Measurements from ENCODE around the gene STAT2. TPM values are rescaled to one million over a fixed set of nuclear protein-coding genes. Genes with fewer than 3 reads are reported as not detected.

The STAT2 gene
- total and polyA plus RNA-seq, 2 experiments from 2014 or later, result 15.6 to 67.9 TPM

DNA sequence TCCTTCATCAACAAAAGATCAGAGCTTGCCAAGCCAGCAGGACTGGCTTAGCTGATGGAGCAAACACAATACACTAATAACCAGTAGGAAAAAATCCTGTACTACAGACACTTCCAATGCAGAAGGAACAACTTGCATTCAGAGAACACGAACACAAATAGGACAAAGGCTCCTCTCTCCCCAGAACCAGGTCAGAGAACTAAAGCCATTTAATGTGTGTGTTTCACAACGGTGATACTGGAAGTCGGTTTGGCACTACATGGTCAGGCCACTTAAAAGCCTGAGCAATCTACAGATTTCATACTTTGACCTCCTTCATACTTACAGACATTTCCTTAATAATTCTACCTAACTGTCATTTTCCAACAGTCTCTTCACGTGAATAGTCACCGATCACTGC is 66.1 kb downstream of the STAT2 start (continued):
- TF ChIP-seq, protein P1, sequence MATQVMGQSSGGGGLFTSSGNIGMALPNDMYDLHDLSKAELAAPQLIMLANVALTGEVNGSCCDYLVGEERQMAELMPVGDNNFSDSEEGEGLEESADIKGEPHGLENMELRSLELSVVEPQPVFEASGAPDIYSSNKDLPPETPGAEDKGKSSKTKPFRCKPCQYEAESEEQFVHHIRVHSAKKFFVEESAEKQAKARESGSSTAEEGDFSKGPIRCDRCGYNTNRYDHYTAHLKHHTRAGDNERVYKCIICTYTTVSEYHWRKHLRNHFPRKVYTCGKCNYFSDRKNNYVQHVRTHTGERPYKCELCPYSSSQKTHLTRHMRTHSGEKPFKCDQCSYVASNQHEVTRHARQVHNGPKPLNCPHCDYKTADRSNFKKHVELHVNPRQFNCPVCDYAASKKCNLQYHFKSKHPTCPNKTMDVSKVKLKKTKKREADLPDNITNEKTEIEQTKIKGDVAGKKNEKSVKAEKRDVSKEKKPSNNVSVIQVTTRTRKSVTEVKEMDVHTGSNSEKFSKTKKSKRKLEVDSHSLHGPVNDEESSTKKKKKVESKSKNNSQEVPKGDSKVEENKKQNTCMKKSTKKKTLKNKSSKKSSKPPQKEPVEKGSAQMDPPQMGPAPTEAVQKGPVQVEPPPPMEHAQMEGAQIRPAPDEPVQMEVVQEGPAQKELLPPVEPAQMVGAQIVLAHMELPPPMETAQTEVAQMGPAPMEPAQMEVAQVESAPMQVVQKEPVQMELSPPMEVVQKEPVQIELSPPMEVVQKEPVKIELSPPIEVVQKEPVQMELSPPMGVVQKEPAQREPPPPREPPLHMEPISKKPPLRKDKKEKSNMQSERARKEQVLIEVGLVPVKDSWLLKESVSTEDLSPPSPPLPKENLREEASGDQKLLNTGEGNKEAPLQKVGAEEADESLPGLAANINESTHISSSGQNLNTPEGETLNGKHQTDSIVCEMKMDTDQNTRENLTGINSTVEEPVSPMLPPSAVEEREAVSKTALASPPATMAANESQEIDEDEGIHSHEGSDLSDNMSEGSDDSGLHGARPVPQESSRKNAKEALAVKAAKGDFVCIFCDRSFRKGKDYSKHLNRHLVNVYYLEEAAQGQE (IDR thresholded peaks at IDR 0.05; ENCODE audit: unreplicated experiment), result no peak
- TF ChIP-seq CTCF (conservative IDR thresholded peaks at IDR 0.05; ENCODE audit: low read depth in 2 of 2), result no peak

Small RNAs within 50 kb of the gene (small RNA-seq; reads per million reads assigned to genes)
- gene RNU7-40P (ENCODE audit: low replicate concordance), result 0.07 reads per million

Other genes starting within 250 kb of the STAT2 start
- gene RPL41, start 243.5 kb downstream of the STAT2 start, total RNA-seq (2014; rRNA removed; shearing (Covaris generic)), result 1,633 and 2,039 TPM in 2 replicates
- 3,858 and 3,875 TPM in 2 replicates for gene RPL41, start 243.5 kb downstream of the STAT2 start, polyA plus RNA-seq (2016; fragmentation: Nextera tagmentation; extraction: Ambion mirVana)
- gene ZC3H10, start 241.8 kb downstream of the STAT2 start, total RNA-seq (2014; rRNA removed; shearing (Covaris generic)), result 4.2 and 5.4 TPM in 2 replicates
- 2.2 and 2.7 TPM in 2 replicates for gene ZC3H10, start 241.8 kb downstream of the STAT2 start, polyA plus RNA-seq (2016; fragmentation: Nextera tagmentation; extraction: Ambion mirVana)
- gene ESYT1, start 231.8 kb downstream of the STAT2 start, total RNA-seq (2014; rRNA removed; shearing (Covaris generic)), result 97.2 and 142 TPM in 2 replicates
- gene ESYT1, start 231.8 kb downstream of the STAT2 start, polyA plus RNA-seq (2016; fragmentation: Nextera tagmentation; extraction: Ambion mirVana), result 23.3 and 26.2 TPM in 2 replicates
- gene MYL6B, start 207.5 kb downstream of the STAT2 start, total RNA-seq (2014; rRNA removed; shearing (Covaris generic)), result 96.9 and 103 TPM in 2 replicates
- gene MYL6B, start 207.5 kb downstream of the STAT2 start, polyA plus RNA-seq (2016; fragmentation: Nextera tagmentation; extraction: Ambion mirVana), result 164 and 170 TPM in 2 replicates
- gene MYL6, start 201.7 kb downstream of the STAT2 start, total RNA-seq (2014; rRNA removed; shearing (Covaris generic)), result 1,092 and 1,271 TPM in 2 replicates
- 1,545 and 1,548 TPM in 2 replicates for gene MYL6, start 201.7 kb downstream of the STAT2 start, polyA plus RNA-seq (2016; fragmentation: Nextera tagmentation; extraction: Ambion mirVana)
- 40.4 and 44.5 TPM in 2 replicates for gene SMARCC2, start 170.6 kb downstream of the STAT2 start, total RNA-seq (2014; rRNA removed; shearing (Covaris generic))
- 52.1 and 68.3 TPM in 2 replicates for gene SMARCC2, start 170.6 kb downstream of the STAT2 start, polyA plus RNA-seq (2016; fragmentation: Nextera tagmentation; extraction: Ambion mirVana)
- 68.2 and 77.1 TPM in 2 replicates for gene RNF41, start 138.2 kb downstream of the STAT2 start, total RNA-seq (2014; rRNA removed; shearing (Covaris generic))
- gene RNF41, start 138.2 kb downstream of the STAT2 start, polyA plus RNA-seq (2016; fragmentation: Nextera tagmentation; extraction: Ambion mirVana), result 14.8 and 15.3 TPM in 2 replicates
- gene NABP2, start 135.8 kb downstream of the STAT2 start, total RNA-seq (2014; rRNA removed; shearing (Covaris generic)), result 25.5 and 31.6 TPM in 2 replicates
- gene NABP2, start 135.8 kb downstream of the STAT2 start, polyA plus RNA-seq (2016; fragmentation: Nextera tagmentation; extraction: Ambion mirVana), result 24.9 and 27.8 TPM in 2 replicates
- gene SLC39A5, start 130.1 kb downstream of the STAT2 start, total RNA-seq (2014; rRNA removed; shearing (Covaris generic)), result 0.59 and 4.5 TPM in 2 replicates
- 0.29 and 0.63 TPM in 2 replicates for gene SLC39A5, start 130.1 kb downstream of the STAT2 start, polyA plus RNA-seq (2016; fragmentation: Nextera tagmentation; extraction: Ambion mirVana)
- 25.2 and 25.6 TPM in 2 replicates for gene ANKRD52, start 101.7 kb downstream of the STAT2 start, total RNA-seq (2014; rRNA removed; shearing (Covaris generic))
- gene ANKRD52, start 101.7 kb downstream of the STAT2 start, polyA plus RNA-seq (2016; fragmentation: Nextera tagmentation; extraction: Ambion mirVana), result 16.2 and 20.3 TPM in 2 replicates
- 15.2 and 17.8 TPM in 2 replicates for gene COQ10A, start 93.2 kb downstream of the STAT2 start, total RNA-seq (2014; rRNA removed; shearing (Covaris generic))
- gene COQ10A, start 93.2 kb downstream of the STAT2 start, polyA plus RNA-seq (2016; fragmentation: Nextera tagmentation; extraction: Ambion mirVana), result 12.0 and 12.8 TPM in 2 replicates
- 163 and 166 TPM in 2 replicates for gene CS, start 59.8 kb downstream of the STAT2 start, total RNA-seq (2014; rRNA removed; shearing (Covaris generic))
- gene CS, start 59.8 kb downstream of the STAT2 start, polyA plus RNA-seq (2016; fragmentation: Nextera tagmentation; extraction: Ambion mirVana), result 54.5 and 63.3 TPM in 2 replicates
- gene CNPY2, start 44.1 kb downstream of the STAT2 start, total RNA-seq (2014; rRNA removed; shearing (Covaris generic)), result 107 and 119 TPM in 2 replicates
- gene CNPY2, start 44.1 kb downstream of the STAT2 start, polyA plus RNA-seq (2016; fragmentation: Nextera tagmentation; extraction: Ambion mirVana), result 316 and 317 TPM in 2 replicates
- gene PAN2, start 26.1 kb downstream of the STAT2 start, total RNA-seq (2014; rRNA removed; shearing (Covaris generic)), result 27.2 and 35.7 TPM in 2 replicates
- 9.1 and 11.5 TPM in 2 replicates for gene PAN2, start 26.1 kb downstream of the STAT2 start, polyA plus RNA-seq (2016; fragmentation: Nextera tagmentation; extraction: Ambion mirVana)
- gene IL23A, start 21.2 kb downstream of the STAT2 start, total RNA-seq (2014; rRNA removed; shearing (Covaris generic)), result 2.5 and 3.2 TPM in 2 replicates
- 8.0 and 9.3 TPM in 2 replicates for gene IL23A, start 21.2 kb downstream of the STAT2 start, polyA plus RNA-seq (2016; fragmentation: Nextera tagmentation; extraction: Ambion mirVana)
- gene APOF, start 2.8 kb upstream of the STAT2 start, total RNA-seq (2014; rRNA removed; shearing (Covaris generic)), result not detected in 2 replicates
- gene APOF, start 2.8 kb upstream of the STAT2 start, polyA plus RNA-seq (2016; fragmentation: Nextera tagmentation; extraction: Ambion mirVana), result not detected in 2 replicates
- 54.3 and 54.8 TPM in 2 replicates for gene TIMELESS, start 89.3 kb upstream of the STAT2 start, total RNA-seq (2014; rRNA removed; shearing (Covaris generic))
- gene TIMELESS, start 89.3 kb upstream of the STAT2 start, polyA plus RNA-seq (2016; fragmentation: Nextera tagmentation; extraction: Ambion mirVana), result 22.7 and 28.7 TPM in 2 replicates
- gene MIP, start 94.5 kb upstream of the STAT2 start, total RNA-seq (2014; rRNA removed; shearing (Covaris generic)), result not detected in 2 replicates
- gene MIP, start 94.5 kb upstream of the STAT2 start, polyA plus RNA-seq (2016; fragmentation: Nextera tagmentation; extraction: Ambion mirVana), result 0.29 and 0.47 TPM in 2 replicates
- gene SPRYD4, start 108.5 kb upstream of the STAT2 start, total RNA-seq (2014; rRNA removed; shearing (Covaris generic)), result 2.6 and 3.1 TPM in 2 replicates
- 2.1 and 2.3 TPM in 2 replicates for gene SPRYD4, start 108.5 kb upstream of the STAT2 start, polyA plus RNA-seq (2016; fragmentation: Nextera tagmentation; extraction: Ambion mirVana)
- gene GLS2, start 128.1 kb upstream of the STAT2 start, total RNA-seq (2014; rRNA removed; shearing (Covaris generic)), result 24.5 and 31.6 TPM in 2 replicates
- 11.2 and 12.2 TPM in 2 replicates for gene GLS2, start 128.1 kb upstream of the STAT2 start, polyA plus RNA-seq (2016; fragmentation: Nextera tagmentation; extraction: Ambion mirVana)
- 13.1 and 16.8 TPM in 2 replicates for gene RBMS2, start 161.7 kb upstream of the STAT2 start, total RNA-seq (2014; rRNA removed; shearing (Covaris generic))
- gene RBMS2, start 161.7 kb upstream of the STAT2 start, polyA plus RNA-seq (2016; fragmentation: Nextera tagmentation; extraction: Ambion mirVana), result 4.3 and 9.2 TPM in 2 replicates

Measured in GM23338 (cell line).